ENCODE measurements around the gene DCAF8.
A peak's percentile ranks its signal among the peaks of the same experiment; 100 is the strongest.

The DCAF8 gene

GRCh38 chr1:160205242-160206035 is 56.9 kb downstream of the DCAF8 start, which contains the start of gene PEA15:
Gene PEA15, plus strand, starts transcription at chr1:160205384. Its CDS starts 6,161 bp downstream, at chr1:160211545.
- DNase-seq (ENCODE audit: low read depth, low spot score): peak; percentile 36

- DNase-seq (ENCODE audit: low read depth, low spot score): no peak
These were observed 57.7 kb downstream of the DCAF8 start for GRCh38 chr1:160204526-160205241.

- DNase-seq (ENCODE audit: low read depth, low spot score): no peak
These were observed 61.6 kb downstream of the DCAF8 start for GRCh38 chr1:160200786-160201185.

GRCh38 chr1:160197231-160197630 is 65.1 kb downstream of the DCAF8 start:
- DNase-seq (ENCODE audit: low read depth, low spot score): no peak

GRCh38 chr1:160196143-160196542 is 66.2 kb downstream of the DCAF8 start:
- no peak for DNase-seq (ENCODE audit: low read depth, low spot score)

- DNase-seq (ENCODE audit: low read depth, low spot score): no peak
These were observed 67.7 kb downstream of the DCAF8 start for GRCh38 chr1:160194737-160195059.

- DNase-seq (ENCODE audit: low read depth, low spot score): no peak
These were observed 68.3 kb downstream of the DCAF8 start for GRCh38 chr1:160193832-160194736.

GRCh38 chr1:160193091-160193819 is 69.1 kb downstream of the DCAF8 start:
- DNase-seq (ENCODE audit: low read depth, low spot score): peak; percentile 62

GRCh38 chr1:160192234-160192633 is 70.1 kb downstream of the DCAF8 start:
- DNase-seq (ENCODE audit: low read depth, low spot score): no peak

GRCh38 chr1:160191756-160192155 is 70.6 kb downstream of the DCAF8 start:
- DNase-seq (ENCODE audit: low read depth, low spot score): no peak

GRCh38 chr1:160189649-160190625 is 72.4 kb downstream of the DCAF8 start, which contains the start of gene CASQ1:
Gene CASQ1, plus strand, starts transcription at chr1:160190575. Its CDS starts 177 bp downstream, at chr1:160190752.
- DNase-seq (ENCODE audit: low read depth, low spot score): no peak

- no peak for DNase-seq (ENCODE audit: low read depth, low spot score)
These were observed 74.0 kb downstream of the DCAF8 start for GRCh38 chr1:160188341-160188740.

GRCh38 chr1:160187407-160187806 is 74.9 kb downstream of the DCAF8 start:
- DNase-seq (ENCODE audit: low read depth, low spot score): no peak

- no peak for DNase-seq (ENCODE audit: low read depth, low spot score)
These were observed 75.6 kb downstream of the DCAF8 start for GRCh38 chr1:160186729-160187128.

- no peak for DNase-seq (ENCODE audit: low read depth, low spot score)
These were observed 76.1 kb downstream of the DCAF8 start for GRCh38 chr1:160186246-160186645.

- DNase-seq (ENCODE audit: low read depth, low spot score): no peak
These were observed 83.0 kb downstream of the DCAF8 start for GRCh38 chr1:160179336-160179735.

GRCh38 chr1:160178731-160179130 is 83.6 kb downstream of the DCAF8 start:
- no peak for DNase-seq (ENCODE audit: low read depth, low spot score)

- no peak for DNase-seq (ENCODE audit: low read depth, low spot score)
These were observed 84.7 kb downstream of the DCAF8 start for GRCh38 chr1:160177667-160178066.

GRCh38 chr1:160177231-160177630 is 85.1 kb downstream of the DCAF8 start:
- DNase-seq (ENCODE audit: low read depth, low spot score): no peak

GRCh38 chr1:160171980-160172379 is 90.4 kb downstream of the DCAF8 start:
- no peak for DNase-seq (ENCODE audit: low read depth, low spot score)
